Heart left ventricle (tissue), 13 donors: ENCODE results near the gene HDX.

Experiments used
- CTCF ChIP-seq, 12 donors: fragments of 200-600 bp; sonication (generic) in 4 of 12; IDR thresholded peaks; one replicate each; pipeline versions ENCODE4 v1.5.0 to v1.8.0; 2018 to 2022; ENCODE audit warnings: antibody characterized with exemption in 12 of 12, mild to moderate bottlenecking in 5 of 12
- POLR2A ChIP-seq, 2 donors: fragments of 450-650 bp; IDR thresholded peaks; one replicate each; pipeline ENCODE4 v1.6.1; 2017; ENCODE audit warnings: antibody characterized with exemption in 2 of 2, mild to moderate bottlenecking in 2 of 2, moderate library complexity in 2 of 2
- donor health status: ischemic (EF 13 %, LVEDD 7.1; RV severe dilation, severe dysfunction).
- donor health status: DM: no; HTN: yes; CAD: no.
- donor health status: DM: no; HTN: no; CAD: no.
- donor health status: ischemic (EF 25% LVEDD 6.9; RV normal size, moderate dysfunction).
- donor health status: ischemic (EF 25% LVEDD 5.7; RV mildly dilated, moderate dysfunction).
- donor health status: ischemic (EF 35%, LVEDD 5.7; RV mildly dilated, moderate dysfunction).
- donor health status: nonischemic (EF 11% LVEDD 7.7; RV severe dilation, severe dysfunction).
- donor health status: DM: yes; HTN: yes; CAD: no.
- donor health status: PGD.
- donor health status: ischemic (EF 29% LVEDD 5.4; RV normal size, mild dysfunction).
- donor health status: nonischemic (EF 23%, LVEDD 6.1; RV moderate dilation, normal function).

GRCh38 chrX:84415140-84415539 lies 87.1 kb downstream of the HDX start:
- TF ChIP-seq CTCF (IDR thresholded peaks at IDR 0.05) (no peak), POLR2A (IDR thresholded peaks at IDR 0.05) (no peak)
